Activated T-helper 1 cell treated with anti-CD3 and anti-CD28 coated beads, Interleukin-12 subunit alpha, Interleukin-12 subunit beta, Interleukin-2, Interleukin-4 antibody, amounts not matched to agents 30 ng/mL and 10 ng/mL and 1 ng/mL, durations not matched to agents 14 hours and 24 hours and 36 hours (primary cell): ENCODE data around the gene B4GALT1. TPM values are rescaled to one million over a fixed set of nuclear protein-coding genes. Genes with fewer than 3 reads are reported as not detected.

ENCODE experiments used
- DNase-seq: peaks from one replicate; pipeline ENCODE4 v3.0.0; 2021; ENCODE audit warnings: low spot score
- H3K27ac Mint-ChIP-seq: one replicate; pipeline ENCODE4 v1.8.0; 2021; ENCODE audit warnings: mild to moderate bottlenecking, mixed read lengths
- H3K27me3 Mint-ChIP-seq: one replicate; pipeline ENCODE4 v1.8.0; 2022; ENCODE audit warnings: mild to moderate bottlenecking, moderate library complexity, mixed read lengths; ENCODE audit not compliant: insufficient read depth
- H3K36me3 Mint-ChIP-seq: one replicate; pipeline ENCODE4 v1.8.0; 2021; ENCODE audit warnings: low read depth, mixed read lengths
- H3K4me1 Mint-ChIP-seq: one replicate; pipeline ENCODE4 v1.8.0; 2021; ENCODE audit warnings: low read depth, mixed read lengths
- H3K4me3 Mint-ChIP-seq: one replicate; pipeline ENCODE4 v1.8.0; 2021; ENCODE audit warnings: mild to moderate bottlenecking, moderate library complexity, mixed read lengths
- H3K9me3 Mint-ChIP-seq: one replicate; pipeline ENCODE4 v1.8.0; 2021; ENCODE audit warnings: mixed read lengths
- intact Hi-C: fragments of 100-400 bp; cut with micrococcal nuclease; formaldehyde crosslinking; loops from one replicate; pipeline ENCODE4 v1.15.1; 2024
- total RNA-seq: library from RNA; stranded (reverse); gene quantifications from 2 replicates; pipeline ENCODE4 v1.2.3, GENCODE V29; 2022

The B4GALT1 gene
- total RNA-seq, 1 donor from 2014 or later: 64.4 TPM

GRCh38 chr9:33129251-33129885 lies 37.8 kb downstream of the B4GALT1 start:
- intact Hi-C loops: no loop called here
- Mint-ChIP-seq H3K4me3 (no peak overlapping the region), H3K36me3 (peaks cover 58% of the 10 kb centered on the region), H3K27ac (peak overlapping the region; percentile 19), H3K4me1 (peaks cover 41% of the 10 kb centered on the region), H3K27me3 (no peaks in the 10 kb centered on the region), H3K9me3 (no peaks in the 10 kb centered on the region)
- no peak for DNase-seq

DNA sequence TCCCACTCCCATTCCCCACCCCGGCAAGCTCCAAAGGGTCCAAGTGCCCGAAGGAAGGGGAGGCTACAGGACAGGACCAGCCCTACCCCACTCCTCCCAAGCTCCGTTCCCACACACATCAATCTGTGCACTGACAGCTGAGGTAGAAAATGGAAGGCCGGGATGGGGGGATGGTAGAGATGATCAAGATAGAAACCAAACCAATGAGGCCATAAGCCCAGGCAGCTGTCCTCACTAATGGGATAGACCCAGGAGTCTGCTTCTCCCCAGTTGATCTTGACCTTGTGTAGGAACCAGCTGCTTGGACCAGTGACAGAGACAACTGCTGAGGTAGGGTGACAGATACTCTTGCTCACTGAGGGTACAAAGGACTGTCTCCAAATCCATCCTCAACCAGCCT lies 38.6 kb downstream of the B4GALT1 start:
- DNase-seq: no peak
- Mint-ChIP-seq H3K4me3 (no peak overlapping the region), H3K9me3 (no peaks in the 10 kb centered on the region), H3K27ac (no peak overlapping the region), H3K4me1 (peaks cover 41% of the 10 kb centered on the region), H3K36me3 (peaks cover 57% of the 10 kb centered on the region), H3K27me3 (no peaks in the 10 kb centered on the region)
- intact Hi-C loops: no loop called here

GRCh38 chr9:33127881-33128280 lies 39.3 kb downstream of the B4GALT1 start:
- Mint-ChIP-seq H3K27ac (peak overlapping the region; percentile 72), H3K27me3 (no peaks in the 10 kb centered on the region), H3K9me3 (no peaks in the 10 kb centered on the region), H3K36me3 (peaks cover 55% of the 10 kb centered on the region), H3K4me3 (no peak overlapping the region), H3K4me1 (peaks cover 41% of the 10 kb centered on the region)
- intact Hi-C loops: no loop called here
- DNase-seq: no peak

GRCh38 chr9:33125871-33126823 lies 41.0 kb downstream of the B4GALT1 start:
- intact Hi-C loops: no loop called here
- DNase-seq: no peak
- H3K9me3 Mint-ChIP-seq: no peaks in the 10 kb centered on the region

GRCh38 chr9:33125461-33125860 lies 41.7 kb downstream of the B4GALT1 start:
- no peaks in the 10 kb centered on the region for H3K9me3 Mint-ChIP-seq
- peaks cover 19% of the 10 kb centered on the region for H3K4me1 Mint-ChIP-seq
- H3K36me3 Mint-ChIP-seq: peaks cover 51% of the 10 kb centered on the region
- no peak overlapping the region for H3K27ac Mint-ChIP-seq
- intact Hi-C loops: no loop called here
- no peak overlapping the region for H3K4me3 Mint-ChIP-seq
- no peaks in the 10 kb centered on the region for H3K27me3 Mint-ChIP-seq
- no peak for DNase-seq

More at GRCh38 chr9:33125871-33126823, 41.0 kb downstream of the B4GALT1 start:
- no peaks in the 10 kb centered on the region for H3K27me3 Mint-ChIP-seq
- H3K4me1 Mint-ChIP-seq: peaks cover 26% of the 10 kb centered on the region
- H3K4me3 Mint-ChIP-seq: no peak overlapping the region
- peak overlapping the region; percentile 31 for H3K27ac Mint-ChIP-seq
- H3K36me3 Mint-ChIP-seq: peaks cover 50% of the 10 kb centered on the region

DNA sequence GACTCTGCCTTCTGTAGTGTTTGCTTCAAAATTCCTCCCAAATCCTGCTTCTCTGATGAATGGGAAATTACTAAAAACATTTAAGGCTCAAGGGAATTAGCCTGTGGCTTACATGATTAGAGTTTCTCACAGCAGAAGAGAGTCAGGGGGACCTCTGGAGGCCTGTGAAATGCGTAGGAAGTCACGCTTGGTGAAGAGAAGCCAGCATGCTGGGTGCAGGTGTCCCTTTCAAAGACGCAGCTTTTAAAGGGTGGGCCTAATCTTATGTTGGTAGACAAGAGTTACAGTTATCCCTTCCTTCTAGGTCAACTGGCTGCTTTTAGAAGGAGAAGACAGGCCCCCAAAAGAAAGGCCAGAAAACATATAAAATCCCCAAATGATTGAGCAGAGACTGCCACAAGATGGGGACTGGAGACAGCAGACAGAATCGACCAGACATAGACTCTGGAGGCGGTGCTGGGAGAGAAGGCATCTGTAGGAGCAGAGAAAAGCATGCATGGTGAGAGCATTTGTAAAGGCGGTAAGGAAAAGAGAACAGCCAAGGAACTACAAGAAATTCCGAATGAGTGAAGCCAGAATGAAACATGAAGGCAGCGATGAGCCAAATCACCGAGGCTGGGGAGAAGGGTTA lies 42.3 kb downstream of the B4GALT1 start:
- Mint-ChIP-seq H3K27ac (no peak overlapping the region), H3K4me1 (peaks cover 16% of the 10 kb centered on the region), H3K9me3 (no peaks in the 10 kb centered on the region), H3K4me3 (no peak overlapping the region), H3K27me3 (no peaks in the 10 kb centered on the region), H3K36me3 (peaks cover 51% of the 10 kb centered on the region)
- no peak for DNase-seq
- intact Hi-C loops: no loop called here

GRCh38 chr9:33124046-33124445 lies 43.1 kb downstream of the B4GALT1 start:
- Mint-ChIP-seq H3K27ac (no peak overlapping the region), H3K27me3 (no peaks in the 10 kb centered on the region), H3K9me3 (no peaks in the 10 kb centered on the region), H3K36me3 (peaks cover 45% of the 10 kb centered on the region), H3K4me3 (no peak overlapping the region), H3K4me1 (peaks cover 16% of the 10 kb centered on the region)
- intact Hi-C loops: no loop called here
- no peak for DNase-seq

DNA sequence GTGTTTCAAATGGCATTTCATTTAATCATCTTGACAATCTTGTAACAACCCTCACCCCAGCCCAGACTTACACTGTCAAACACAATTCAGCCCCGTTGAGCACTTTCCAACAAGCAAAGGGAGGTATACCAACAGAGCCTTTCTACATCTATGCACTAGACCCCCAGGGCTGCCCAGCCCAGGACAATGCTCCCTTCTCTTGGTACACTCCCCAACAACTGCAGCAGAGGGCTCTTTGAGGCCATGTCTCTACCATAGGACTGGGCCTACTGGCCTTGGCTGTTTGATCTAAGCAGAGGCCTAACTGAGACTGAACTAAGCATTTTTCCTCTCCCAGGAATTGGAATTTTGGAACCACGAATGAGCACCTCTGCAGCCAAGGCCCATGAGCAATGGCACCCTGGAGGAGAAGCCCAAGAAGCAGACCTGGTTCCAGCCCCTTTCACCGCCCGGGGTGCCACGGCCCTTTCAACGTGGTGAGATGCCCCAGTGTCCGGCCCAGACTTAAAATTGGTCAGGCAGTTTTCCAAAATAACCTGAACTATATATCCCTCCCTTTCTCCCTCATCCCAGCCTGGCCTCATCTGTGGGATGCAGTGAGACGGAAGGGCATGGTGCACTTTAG lies 43.6 kb downstream of the B4GALT1 start:
- Mint-ChIP-seq H3K4me3 (no peak overlapping the region), H3K9me3 (no peaks in the 10 kb centered on the region), H3K27ac (no peak overlapping the region), H3K4me1 (peaks cover 16% of the 10 kb centered on the region), H3K27me3 (no peaks in the 10 kb centered on the region), H3K36me3 (peaks cover 44% of the 10 kb centered on the region)
- intact Hi-C loops: no loop called here
- DNase-seq: no peak

DNA sequence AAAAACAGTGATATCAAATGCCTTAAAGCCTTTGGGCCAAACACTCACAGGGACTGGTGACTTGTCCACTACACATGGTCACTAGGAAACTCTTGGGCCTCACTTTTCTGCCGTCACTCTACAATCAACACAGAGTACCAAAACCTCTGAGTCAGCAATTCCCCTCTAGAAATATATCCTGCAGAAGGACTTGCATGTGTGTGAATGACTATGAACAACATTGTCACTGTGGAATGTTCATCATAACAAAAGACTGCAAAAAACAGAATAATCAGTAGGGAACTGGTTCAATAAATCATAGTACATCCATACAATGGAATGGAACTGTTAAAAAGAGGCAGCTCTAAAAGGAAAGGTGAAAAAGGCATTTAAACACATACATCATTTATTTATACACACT lies 46.5 kb downstream of the B4GALT1 start:
- H3K4me3 Mint-ChIP-seq: no peak overlapping the region
- H3K36me3 Mint-ChIP-seq: peaks cover 35% of the 10 kb centered on the region
- H3K27me3 Mint-ChIP-seq: no peaks in the 10 kb centered on the region
- H3K27ac Mint-ChIP-seq: no peak overlapping the region
- H3K9me3 Mint-ChIP-seq: no peaks in the 10 kb centered on the region
- H3K4me1 Mint-ChIP-seq: peaks cover 25% of the 10 kb centered on the region
- intact Hi-C loops: no loop called here
- no peak for DNase-seq

DNA sequence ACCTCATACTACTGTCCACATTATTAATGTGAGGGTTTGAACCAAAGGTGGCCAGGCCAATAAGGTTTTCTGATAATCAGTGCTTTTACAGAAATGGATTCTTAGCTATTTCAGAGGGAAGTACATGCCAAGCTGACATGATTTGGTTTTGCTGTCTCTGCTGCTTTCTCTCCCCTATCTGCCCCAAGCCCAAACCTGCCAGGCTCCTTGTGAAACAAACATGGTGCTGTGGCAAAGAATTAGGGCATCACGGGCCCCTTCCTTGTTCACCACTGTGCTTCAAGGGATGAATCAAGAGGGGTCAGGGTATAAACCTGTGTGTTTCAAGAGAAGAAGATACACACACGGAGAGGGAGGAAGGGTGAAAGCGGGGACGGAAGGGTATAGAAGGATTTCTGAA lies 49.3 kb downstream of the B4GALT1 start:
- no peak overlapping the region for H3K4me3 Mint-ChIP-seq
- peaks cover 39% of the 10 kb centered on the region for H3K36me3 Mint-ChIP-seq
- H3K27me3 Mint-ChIP-seq: no peaks in the 10 kb centered on the region
- H3K4me1 Mint-ChIP-seq: peaks cover 28% of the 10 kb centered on the region
- intact Hi-C loops: no loop called here
- DNase-seq: no peak
- no peaks in the 10 kb centered on the region for H3K9me3 Mint-ChIP-seq
- H3K27ac Mint-ChIP-seq: no peak overlapping the region

DNA sequence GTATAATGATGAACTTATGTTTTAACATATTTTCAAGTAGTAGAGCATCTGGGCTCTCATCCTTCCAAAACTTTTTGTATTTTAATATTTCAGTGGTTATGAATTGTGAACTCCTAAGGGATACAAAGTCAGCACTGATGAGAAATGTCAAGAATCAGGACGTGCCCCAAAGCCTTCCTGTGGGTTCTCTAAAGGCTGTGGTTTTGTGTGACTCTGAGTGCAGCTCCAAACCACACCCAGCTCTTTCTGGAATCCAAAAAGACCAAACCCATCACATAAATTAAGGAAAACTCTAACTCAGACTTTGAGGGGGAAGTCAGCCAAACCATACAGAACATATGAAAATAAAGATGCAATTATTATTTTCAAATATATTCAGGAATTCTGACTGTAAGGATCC lies 49.8 kb downstream of the B4GALT1 start:
- no peak for DNase-seq
- H3K27me3 Mint-ChIP-seq: no peaks in the 10 kb centered on the region
- peak overlapping the region; percentile 40 for H3K27ac Mint-ChIP-seq
- intact Hi-C loops: no loop called here
- no peaks in the 10 kb centered on the region for H3K9me3 Mint-ChIP-seq
- peaks cover 28% of the 10 kb centered on the region for H3K4me1 Mint-ChIP-seq
- peak overlapping the region; percentile 32 for H3K4me3 Mint-ChIP-seq
- H3K36me3 Mint-ChIP-seq: peaks cover 44% of the 10 kb centered on the region

DNA sequence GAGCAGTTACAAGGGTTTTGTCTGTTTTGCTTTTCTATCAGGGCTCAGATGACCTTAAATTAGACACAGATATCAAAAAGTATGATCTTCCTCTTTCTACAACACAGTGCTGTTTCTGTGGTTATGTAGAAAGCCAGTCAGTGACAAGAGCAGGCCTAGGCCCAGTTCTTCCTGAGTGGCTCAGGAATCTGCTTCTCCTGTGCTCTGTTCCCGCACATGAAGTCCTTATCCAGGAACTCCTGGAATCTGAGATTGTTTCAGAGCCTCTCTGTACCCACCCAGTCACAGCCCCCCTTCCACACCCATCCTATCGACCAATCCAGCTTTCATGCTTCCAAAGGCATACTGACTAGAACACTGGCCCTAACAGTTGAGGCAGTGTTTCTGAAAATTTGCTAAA lies 50.3 kb downstream of the B4GALT1 start:
- H3K27ac Mint-ChIP-seq: peak overlapping the region; percentile 63
- no peaks in the 10 kb centered on the region for H3K27me3 Mint-ChIP-seq
- peak overlapping the region; percentile 32 for H3K4me3 Mint-ChIP-seq
- peaks cover 44% of the 10 kb centered on the region for H3K36me3 Mint-ChIP-seq
- H3K9me3 Mint-ChIP-seq: no peaks in the 10 kb centered on the region
- intact Hi-C loops: no loop called here
- no peak for DNase-seq
- H3K4me1 Mint-ChIP-seq: peaks cover 28% of the 10 kb centered on the region
